K562 (cell line): ENCODE measurements around the gene ADORA1. TPM values are rescaled to one million over a fixed set of nuclear protein-coding genes. Genes with fewer than 3 reads are reported as not detected.

Experiments
- ATAC-seq: fragments of 200-7000 bp; cut with Tn5 transposase; 3 replicates; pipeline ENCODE4 v1.9.1; 2020; ENCODE audit warnings: moderate library complexity
- BruUV-seq: library from RNA; stranded (reverse); fragments of 400-500 nt; replicated peaks from 2 replicates; lab custom pipeline; 2021; lab: Mats Ljungman, UMichigan
- CTCF ChIA-PET: fragments of 300-600 bp; formaldehyde crosslinking; extraction: SDS; loops from one replicate; lab custom pipeline; 2021; ENCODE audit warnings: low intra/inter-chr PET ratio; lab: Yijun Ruan, JAX
- POLR2A ChIA-PET: fragments of 300-600, 350-650 bp; sonication (Branson Sonifier 250); formaldehyde crosslinking; extraction: SDS; loops from one replicate; lab custom pipeline; 2021; ENCODE audit warnings: antibody characterized with exemption, inconsistent platforms; lab: Yijun Ruan, JAX
- DNase-seq, 4 experiments: peaks; one replicate each; pipeline versions ENCODE4 v3.0.0 to v3.0.0-alpha.2; 2011 to 2018; ENCODE audit warnings: low spot score in 3 of 4, mixed read lengths in 3 of 4; ENCODE audit errors: extremely low read depth in 1 of 4
- FAIRE-seq: peaks from 2 replicates; lab custom pipeline; 2011; peaks lifted over from hg19 to GRCh38; lab: Jason Lieb, UNC
- H2AFZ ChIP-seq: 2 replicates; pipeline ENCODE4 v1.6.0; 2011; ENCODE audit warnings: low read depth, low read length, control low read depth, inconsistent platforms
- H3K27ac ChIP-seq: fragments of 200-600 bp; 3 replicates; pipeline ENCODE4 v1.8.0; 2011; ENCODE audit warnings: low read depth, mild to moderate bottlenecking, control low read depth, inconsistent platforms, low read length, moderate library complexity, mixed read lengths; ENCODE audit errors: extremely low read depth
- H3K27me3 ChIP-seq, 2 experiments: fragments of 300-600 bp in 1 of 2; 2 replicates in 1 of 2; 3 replicates in 1 of 2; pipeline versions ENCODE4 v1.6.0 to v1.8.0; 2011; ENCODE audit warnings: inconsistent platforms in 2 of 2, low read length in 2 of 2, mild to moderate bottlenecking in 1 of 2, mixed read lengths in 1 of 2, moderate library complexity in 1 of 2; ENCODE audit not compliant: control insufficient read depth in 2 of 2, insufficient read depth in 2 of 2
- H3K36me3 ChIP-seq: fragments of 300-600 bp; 3 replicates; pipeline ENCODE4 v1.8.0; 2011; ENCODE audit warnings: mild to moderate bottlenecking, low read length, inconsistent platforms; ENCODE audit not compliant: control insufficient read depth, insufficient read depth
- H3K4me1 ChIP-seq, 2 experiments: fragments of 200-600 bp in 1 of 2; replicated peaks in 1 of 2; 2 replicates in 1 of 2; 3 replicates in 1 of 2; pipeline versions ENCODE4 v1.5.1 to v1.8.0; 2011; ENCODE audit warnings: inconsistent platforms in 2 of 2, low read length in 2 of 2, mild to moderate bottlenecking in 1 of 2, mixed read lengths in 1 of 2, moderate library complexity in 1 of 2; ENCODE audit not compliant: control insufficient read depth in 2 of 2, insufficient read depth in 2 of 2
- H3K4me2 ChIP-seq: 2 replicates; pipeline ENCODE4 v1.6.1; 2011; ENCODE audit warnings: low read length, control low read depth, inconsistent platforms, mixed read lengths; ENCODE audit not compliant: insufficient read depth
- H3K4me3 ChIP-seq: fragments of 200-600 bp; sonication (generic), shearing (Covaris generic); 2 replicates; pipeline ENCODE4 v1.5.1; 2016; ENCODE audit warnings: control low read depth, inconsistent platforms
- H3K79me2 ChIP-seq: fragments of 200-600 bp; 3 replicates; pipeline ENCODE4 v1.8.0; 2011; ENCODE audit warnings: low read length, inconsistent platforms; ENCODE audit not compliant: control insufficient read depth, insufficient read depth
- H3K9ac ChIP-seq, 2 experiments: 2 replicates each; pipeline versions ENCODE4 v1.6.0 to v1.6.1; 2011; ENCODE audit warnings: low read depth in 2 of 2, low read length in 2 of 2, control low read depth in 1 of 2, inconsistent platforms in 1 of 2, mild to moderate bottlenecking in 1 of 2, mixed read lengths in 1 of 2; ENCODE audit not compliant: insufficient read depth in 1 of 2
- H3K9me1 ChIP-seq: one replicate; pipeline ENCODE4 v1.6.0; 2011; ENCODE audit warnings: inconsistent platforms, mild to moderate bottlenecking, low read length, moderate library complexity; ENCODE audit not compliant: control insufficient read depth, insufficient read depth
- H3K9me3 ChIP-seq: replicated peaks from 2 replicates; pipeline ENCODE4 v1.5.1; 2011; ENCODE audit warnings: low read depth, low read length, inconsistent platforms; ENCODE audit not compliant: control insufficient read depth, insufficient read depth
- H4K20me1 ChIP-seq: replicated peaks from 2 replicates; pipeline ENCODE4 v1.6.1; 2011; ENCODE audit warnings: low read length, inconsistent platforms, mixed read lengths; ENCODE audit not compliant: control insufficient read depth, insufficient read depth
- ETS2 ChIP-seq: IDR thresholded peaks from 2 replicates; pipeline ENCODE4 v1.6.1; 2016; ENCODE audit warnings: borderline replicate concordance, missing genetic modification characterization, mild to moderate bottlenecking, moderate library complexity, missing compliant biosample characterization; ENCODE audit not compliant: poor library complexity, severe bottlenecking
- GATAD2A ChIP-seq: fragments of 450-650 bp; IDR thresholded peaks from 2 replicates; pipeline ENCODE4 v1.6.1; 2017
- PHF21A ChIP-seq: fragments of 450-650 bp; IDR thresholded peaks from 2 replicates; pipeline ENCODE4 v1.6.1; 2017; ENCODE audit warnings: low read depth, borderline replicate concordance
- PTBP1 ChIP-seq: fragments of 200-400 bp; formaldehyde crosslinking; IDR thresholded peaks from 2 replicates; pipeline ENCODE4 v1.6.1; 2017; ENCODE audit warnings: low read depth, low read length
- RFX7 ChIP-seq: fragments of 250-450 bp; sonication (Bioruptor Pico); IDR thresholded peaks from 2 replicates; pipeline ENCODE4 v1.5.1; 2021; ENCODE audit warnings: mild to moderate bottlenecking
- SRSF7 ChIP-seq: fragments of 200-400 bp; formaldehyde crosslinking; optimal IDR thresholded peaks from 2 replicates; pipeline ENCODE3; 2017; ENCODE audit warnings: mild to moderate bottlenecking, low read depth, low read length
- YY1 ChIP-seq, 3 experiments: IDR thresholded peaks; 2 replicates each; pipeline ENCODE4 v1.6.1; 2011; ENCODE audit warnings: low read length in 2 of 3, mild to moderate bottlenecking in 2 of 3, moderate library complexity in 2 of 3, borderline replicate concordance in 1 of 3, control low read depth in 1 of 3, low read depth in 1 of 3; ENCODE audit not compliant: insufficient read depth in 3 of 3, insufficient replicate concordance in 2 of 3, control insufficient read depth in 1 of 3, insufficient read length in 1 of 3; ENCODE audit errors: extremely low read depth in 1 of 3
- ZFP36 ChIP-seq: fragments of 150-350 bp; IDR thresholded peaks from 2 replicates; pipeline ENCODE4 v1.6.1; 2018; ENCODE audit warnings: low read length, low read depth; ENCODE audit not compliant: partially characterized antibody
- ZNF274 ChIP-seq: IDR thresholded peaks from 2 replicates; pipeline ENCODE4 v1.6.1; 2011; ENCODE audit warnings: low read depth, mild to moderate bottlenecking, low read length, moderate library complexity, borderline replicate concordance
- WGBS: fragments of 100-300 bp; shearing (Covaris generic); methylation state at CpG from one replicate; pipeline ENCODE4 v1.1.6; 2016; ENCODE audit warnings: low coverage, mixed read lengths; ENCODE audit not compliant: insufficient coverage; ENCODE audit errors: missing lambda C conversion rate; 5-methylcytosine and 5-hydroxymethylcytosine counted together
- in situ Hi-C: fragments of 300-500 bp; cut with MboI; formaldehyde crosslinking; loops from 4 replicates; pipeline ENCODE4 v1.15.0; 2018; ENCODE audit warnings: inconsistent platforms, mixed read lengths
- intact Hi-C: fragments of 100-400 bp; cut with micrococcal nuclease; formaldehyde crosslinking; loops from 2 replicates; pipeline ENCODE4 v1.14.2; 2022
- polyA plus RNA-seq, 8 experiments: library from polyadenylated mRNA; depleted of rRNA in 4 of 8; stranded (reverse) in 5 of 8; unstranded in 3 of 8; fragments of >200 nt; fragmentation: Nextera tagmentation in 2 of 8; fragmentation: Illumina TruSeq in 1 of 8; extraction: Ambion mirVana in 2 of 8; extraction: Trizol in 1 of 8; gene quantifications; 2 replicates each; pipeline versions ENCODE4 v1.2.1 to v1.2.3, GENCODE V29; 2011 to 2014; ENCODE audit warnings: inconsistent platforms in 1 of 8, missing spikeins in 1 of 8
- total RNA-seq, 7 experiments: library from RNA; depleted of rRNA in 6 of 7; stranded (reverse); fragments of >200 nt in 6 of 7; fragmentation: Illumina TruSeq in 2 of 7; extraction: Trizol in 2 of 7; gene quantifications; 2 replicates each; pipeline versions ENCODE4 v1.2.1 to v1.2.3, GENCODE V29; 2011 to 2021; ENCODE audit warnings: low replicate concordance in 1 of 7
- TF ChIP-seq, protein P1 (sequence below): fragments of 250-450 bp; sonication (Bioruptor Pico); IDR thresholded peaks from 2 replicates; pipeline ENCODE4 v1.8.0; 2021; ENCODE audit warnings: borderline replicate concordance, mild to moderate bottlenecking, moderate library complexity; ENCODE audit not compliant: poor library complexity, severe bottlenecking
- TF ChIP-seq, protein P2 (sequence below): fragments of 450-650 bp; IDR thresholded peaks from 2 replicates; pipeline ENCODE4 v1.6.1; 2016; ENCODE audit warnings: missing biosample characterization, missing genetic modification characterization

The ADORA1 gene
- total and polyA plus RNA-seq, 9 of the 15 experiments (the other 6 are each of a cell fraction or from before 2014, with no cell fraction given), result not detected

DNA sequence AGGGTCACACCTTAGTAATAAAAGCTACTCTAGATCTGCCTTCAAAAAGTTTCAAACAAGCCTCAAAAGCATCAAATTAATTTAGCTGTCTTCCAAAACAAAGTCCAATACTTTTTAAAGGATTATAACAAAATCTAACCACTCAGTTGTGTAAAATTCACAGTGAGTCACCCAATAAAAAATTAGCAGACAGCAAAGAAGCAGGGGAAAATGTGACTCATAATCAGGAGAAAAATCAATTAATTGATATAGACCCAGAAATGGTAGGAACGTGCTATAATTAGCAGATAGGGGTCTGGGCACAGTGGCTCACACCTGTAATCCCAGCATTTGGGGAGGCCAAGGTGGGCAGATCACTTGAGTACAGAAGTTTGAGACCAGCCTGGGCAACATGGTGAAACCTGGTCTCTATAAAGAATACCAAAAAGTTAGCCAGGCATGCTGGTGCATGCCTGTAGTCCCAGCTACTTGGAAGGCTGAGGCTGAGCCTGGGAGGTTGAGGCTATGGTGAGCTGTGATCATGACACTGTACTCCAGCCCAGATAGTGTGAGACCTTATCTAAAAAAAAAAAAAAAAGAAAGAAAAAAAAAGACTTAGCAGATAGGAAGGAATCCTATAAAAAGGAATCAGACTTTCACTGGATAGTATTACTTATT is 33.6 kb upstream of the ADORA1 start:
- Histone ChIP-seq H3K36me3 (no peaks in the 10 kb centered on the region), H3K9me1 (no peaks in the 10 kb centered on the region), H2AFZ (no peak overlapping the region), H3K4me1 (no peaks in the 10 kb centered on the region), H3K9ac (no peak overlapping the region), H4K20me1 (no peaks in the 10 kb centered on the region), H3K79me2 (no peaks in the 10 kb centered on the region), H3K27me3 (peaks cover 8 to 20% of the 10 kb centered on the region in 2 experiments; a peak in 4 of 5 replicates), H3K4me2 (no peak overlapping the region), H3K9me3 (no peaks in the 10 kb centered on the region), H3K4me3 (no peak overlapping the region), H3K27ac (no peak overlapping the region)
- TF ChIP-seq, protein P1, sequence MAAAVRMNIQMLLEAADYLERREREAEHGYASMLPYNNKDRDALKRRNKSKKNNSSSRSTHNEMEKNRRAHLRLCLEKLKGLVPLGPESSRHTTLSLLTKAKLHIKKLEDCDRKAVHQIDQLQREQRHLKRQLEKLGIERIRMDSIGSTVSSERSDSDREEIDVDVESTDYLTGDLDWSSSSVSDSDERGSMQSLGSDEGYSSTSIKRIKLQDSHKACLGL (CRISPR knock-in tag), result no peak
- TF ChIP-seq, protein P2, sequence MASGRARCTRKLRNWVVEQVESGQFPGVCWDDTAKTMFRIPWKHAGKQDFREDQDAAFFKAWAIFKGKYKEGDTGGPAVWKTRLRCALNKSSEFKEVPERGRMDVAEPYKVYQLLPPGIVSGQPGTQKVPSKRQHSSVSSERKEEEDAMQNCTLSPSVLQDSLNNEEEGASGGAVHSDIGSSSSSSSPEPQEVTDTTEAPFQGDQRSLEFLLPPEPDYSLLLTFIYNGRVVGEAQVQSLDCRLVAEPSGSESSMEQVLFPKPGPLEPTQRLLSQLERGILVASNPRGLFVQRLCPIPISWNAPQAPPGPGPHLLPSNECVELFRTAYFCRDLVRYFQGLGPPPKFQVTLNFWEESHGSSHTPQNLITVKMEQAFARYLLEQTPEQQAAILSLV (tag), result no peak
- no peak for TF ChIP-seq RFX7 (CRISPR knock-in tag)
- no peak for TF ChIP-seq ETS2 (tag)
- no peak for TF ChIP-seq ZNF274
- no peak for TF ChIP-seq SRSF7
- no peak for TF ChIP-seq PHF21A
- TF ChIP-seq ZFP36, result no peak
- TF ChIP-seq YY1 (IDR thresholded peaks at IDR 0.05; ENCODE audit: borderline replicate concordance in 1 of 3, control insufficient read depth in 1 of 3, extremely low read depth in 1 of 3, insufficient read depth in 3 of 3, insufficient read length in 1 of 3, insufficient replicate concordance in 2 of 3, low read depth in 1 of 3, low read length in 2 of 3), result no peak
- no peak for TF ChIP-seq PTBP1
- no peak for TF ChIP-seq GATAD2A
- CTCF ChIA-PET, result no interaction called here
- intact Hi-C loops (no loop called here), in situ Hi-C loops (no loop called here)
- BruUV-seq, result no TSS peak
- POLR2A ChIA-PET, result interaction anchor here (0.7 kb wide), 1 partner anchor 129 kb away, joined by 3 read pairs; no protein-coding TSS in a partner anchor
- DNase-seq, result no peak
- WGBS, result 0% methylated on average over 1 of the region's 1 CpG
- no peak for FAIRE-seq
- ATAC-seq, result no peak
